ENCODE data around the gene TCAIM. TPM values are rescaled to one million over a fixed set of nuclear protein-coding genes. Genes with fewer than 3 reads are reported as not detected.

TCAIM gene
- total and polyA plus RNA-seq, 2 experiments from 2014 or later: 10.3 to 26.0 TPM

DNA sequence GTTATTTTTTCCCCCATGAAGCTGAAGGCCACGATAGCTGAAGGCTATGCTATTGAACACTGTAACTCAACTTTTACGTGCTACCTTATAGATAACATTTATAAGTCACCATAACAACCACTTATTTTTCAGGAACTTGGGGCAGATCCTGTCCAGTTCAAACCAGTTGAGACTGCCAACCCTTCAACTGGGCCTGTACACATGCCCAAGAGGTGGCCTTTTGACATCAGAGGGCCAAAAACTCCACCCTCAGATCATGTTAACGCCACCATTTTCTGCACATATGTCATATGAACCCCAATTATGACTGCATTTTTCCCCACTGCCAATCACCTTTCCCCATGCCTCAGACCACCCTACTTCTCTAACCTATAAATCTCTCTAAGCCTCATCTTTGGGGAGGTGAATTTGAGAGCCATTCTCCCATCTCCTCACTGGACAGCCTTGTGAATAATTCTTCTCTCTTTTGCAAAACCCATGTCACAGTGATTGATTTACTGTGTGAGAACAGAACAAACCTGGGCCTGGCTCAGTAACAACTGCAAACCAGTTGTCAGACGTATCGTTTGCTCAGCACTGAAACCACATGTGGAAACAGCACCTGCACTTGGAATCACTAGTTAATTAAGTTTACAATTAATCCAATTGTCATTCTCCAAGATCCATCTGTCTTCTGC lies 96.4 kb downstream of the TCAIM start:
- Mint-ChIP-seq H3K27me3 (ENCODE audit: insufficient read depth, low read depth, poor library complexity) (peaks cover 6% of the 10 kb centered on the region), H3K4me1 (peaks cover 7% of the 10 kb centered on the region; the same call in 2 of the 3 replicates)
- no peak overlapping the region for H3K27ac ChIP-seq (ENCODE audit: low read depth)

More for the DNA sequence above, 96.4 kb downstream of the TCAIM start:
- Histone ChIP-seq H3K4me3 (no peak overlapping the region), H3K4me2 (no peak overlapping the region), H3K36me3 (ENCODE audit: insufficient read depth) (no peaks in the 10 kb centered on the region), H3K79me2 (replicated peaks; ENCODE audit: insufficient read depth) (no peaks in the 10 kb centered on the region), H3K4me1 (ENCODE audit: insufficient read depth) (0 out of 2 replicates have a peak, but pooled peaks cover 7% of the 10 kb centered on the region), H3K27me3 (ENCODE audit: insufficient read depth) (no peaks in the 10 kb centered on the region), H2AFZ (no peak overlapping the region), H3F3A (replicated peaks; ENCODE audit: low read depth) (no peaks in the 10 kb centered on the region), H3K9me2 (ENCODE audit: insufficient read depth) (peaks cover 8% of the 10 kb centered on the region; the same call in 1 of the 2 replicates), H4K20me1 (replicated peaks; ENCODE audit: insufficient read depth) (no peaks in the 10 kb centered on the region)
- no peak overlapping the region for H3K4me3 Mint-ChIP-seq
- no peaks in the 10 kb centered on the region for H3K9me3 Mint-ChIP-seq
- no peak overlapping the region for H3K27ac Mint-ChIP-seq
- DNase-seq (ENCODE audit: low spot score) (no peak), ATAC-seq (no peak)
- H3K36me3 Mint-ChIP-seq (ENCODE audit: low read depth): peaks cover 8% of the 10 kb centered on the region; the same call in 2 of the 3 replicates
- TF ChIP-seq POLR2AphosphoS5 (IDR thresholded peaks at IDR 0.05; ENCODE audit: low read depth) (no peak), NANOG (IDR thresholded peaks at IDR 0.05; ENCODE audit: borderline replicate concordance) (no peak), EZH2 (IDR thresholded peaks at IDR 0.05; ENCODE audit: low read depth, unreplicated experiment) (no peak), CREB1 (CRISPR knock-in tag; IDR thresholded peaks at IDR 0.05; ENCODE audit: low read depth) (no peak), ZNF331 (CRISPR knock-in tag; IDR thresholded peaks at IDR 0.05; ENCODE audit: low read depth) (no peak), EZH2phosphoT487 (IDR thresholded peaks at IDR 0.05; ENCODE audit: unreplicated experiment) (no peak), ZNF114 (CRISPR knock-in tag; IDR thresholded peaks at IDR 0.05) (no peak), JUNB (IDR thresholded peaks at IDR 0.05; ENCODE audit: unreplicated experiment) (no peak), STAT1 (IDR thresholded peaks at IDR 0.05; ENCODE audit: unreplicated experiment) (no peak)
- TF ChIP-seq, protein P1, sequence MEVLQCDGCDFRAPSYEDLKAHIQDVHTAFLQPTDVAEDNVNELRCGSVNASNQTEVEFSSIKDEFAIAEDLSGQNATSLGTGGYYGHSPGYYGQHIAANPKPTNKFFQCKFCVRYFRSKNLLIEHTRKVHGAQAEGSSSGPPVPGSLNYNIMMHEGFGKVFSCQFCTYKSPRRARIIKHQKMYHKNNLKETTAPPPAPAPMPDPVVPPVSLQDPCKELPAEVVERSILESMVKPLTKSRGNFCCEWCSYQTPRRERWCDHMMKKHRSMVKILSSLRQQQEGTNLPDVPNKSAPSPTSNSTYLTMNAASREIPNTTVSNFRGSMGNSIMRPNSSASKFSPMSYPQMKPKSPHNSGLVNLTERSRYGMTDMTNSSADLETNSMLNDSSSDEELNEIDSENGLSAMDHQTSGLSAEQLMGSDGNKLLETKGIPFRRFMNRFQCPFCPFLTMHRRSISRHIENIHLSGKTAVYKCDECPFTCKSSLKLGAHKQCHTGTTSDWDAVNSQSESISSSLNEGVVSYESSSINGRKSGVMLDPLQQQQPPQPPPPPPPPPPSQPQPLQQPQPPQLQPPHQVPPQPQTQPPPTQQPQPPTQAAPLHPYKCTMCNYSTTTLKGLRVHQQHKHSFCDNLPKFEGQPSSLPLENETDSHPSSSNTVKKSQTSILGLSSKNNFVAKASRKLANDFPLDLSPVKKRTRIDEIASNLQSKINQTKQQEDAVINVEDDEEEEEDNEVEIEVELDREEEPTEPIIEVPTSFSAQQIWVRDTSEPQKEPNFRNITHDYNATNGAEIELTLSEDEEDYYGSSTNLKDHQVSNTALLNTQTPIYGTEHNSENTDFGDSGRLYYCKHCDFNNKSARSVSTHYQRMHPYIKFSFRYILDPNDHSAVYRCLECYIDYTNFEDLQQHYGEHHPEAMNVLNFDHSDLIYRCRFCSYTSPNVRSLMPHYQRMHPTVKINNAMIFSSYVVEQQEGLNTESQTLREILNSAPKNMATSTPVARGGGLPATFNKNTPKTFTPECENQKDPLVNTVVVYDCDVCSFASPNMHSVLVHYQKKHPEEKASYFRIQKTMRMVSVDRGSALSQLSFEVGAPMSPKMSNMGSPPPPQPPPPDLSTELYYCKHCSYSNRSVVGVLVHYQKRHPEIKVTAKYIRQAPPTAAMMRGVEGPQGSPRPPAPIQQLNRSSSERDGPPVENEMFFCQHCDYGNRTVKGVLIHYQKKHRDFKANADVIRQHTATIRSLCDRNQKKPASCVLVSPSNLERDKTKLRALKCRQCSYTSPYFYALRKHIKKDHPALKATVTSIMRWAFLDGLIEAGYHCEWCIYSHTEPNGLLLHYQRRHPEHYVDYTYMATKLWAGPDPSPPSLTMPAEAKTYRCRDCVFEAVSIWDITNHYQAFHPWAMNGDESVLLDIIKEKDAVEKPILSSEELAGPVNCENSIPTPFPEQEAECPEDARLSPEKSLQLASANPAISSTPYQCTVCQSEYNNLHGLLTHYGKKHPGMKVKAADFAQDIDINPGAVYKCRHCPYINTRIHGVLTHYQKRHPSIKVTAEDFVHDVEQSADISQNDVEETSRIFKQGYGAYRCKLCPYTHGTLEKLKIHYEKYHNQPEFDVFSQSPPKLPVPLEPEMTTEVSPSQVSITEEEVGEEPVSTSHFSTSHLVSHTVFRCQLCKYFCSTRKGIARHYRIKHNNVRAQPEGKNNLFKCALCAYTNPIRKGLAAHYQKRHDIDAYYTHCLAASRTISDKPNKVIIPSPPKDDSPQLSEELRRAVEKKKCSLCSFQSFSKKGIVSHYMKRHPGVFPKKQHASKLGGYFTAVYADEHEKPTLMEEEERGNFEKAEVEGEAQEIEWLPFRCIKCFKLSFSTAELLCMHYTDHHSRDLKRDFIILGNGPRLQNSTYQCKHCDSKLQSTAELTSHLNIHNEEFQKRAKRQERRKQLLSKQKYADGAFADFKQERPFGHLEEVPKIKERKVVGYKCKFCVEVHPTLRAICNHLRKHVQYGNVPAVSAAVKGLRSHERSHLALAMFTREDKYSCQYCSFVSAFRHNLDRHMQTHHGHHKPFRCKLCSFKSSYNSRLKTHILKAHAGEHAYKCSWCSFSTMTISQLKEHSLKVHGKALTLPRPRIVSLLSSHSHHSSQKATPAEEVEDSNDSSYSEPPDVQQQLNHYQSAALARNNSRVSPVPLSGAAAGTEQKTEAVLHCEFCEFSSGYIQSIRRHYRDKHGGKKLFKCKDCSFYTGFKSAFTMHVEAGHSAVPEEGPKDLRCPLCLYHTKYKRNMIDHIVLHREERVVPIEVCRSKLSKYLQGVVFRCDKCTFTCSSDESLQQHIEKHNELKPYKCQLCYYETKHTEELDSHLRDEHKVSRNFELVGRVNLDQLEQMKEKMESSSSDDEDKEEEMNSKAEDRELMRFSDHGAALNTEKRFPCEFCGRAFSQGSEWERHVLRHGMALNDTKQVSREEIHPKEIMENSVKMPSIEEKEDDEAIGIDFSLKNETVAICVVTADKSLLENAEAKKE (CRISPR knock-in tag; IDR thresholded peaks at IDR 0.05): no peak
- TF ChIP-seq, protein P2, sequence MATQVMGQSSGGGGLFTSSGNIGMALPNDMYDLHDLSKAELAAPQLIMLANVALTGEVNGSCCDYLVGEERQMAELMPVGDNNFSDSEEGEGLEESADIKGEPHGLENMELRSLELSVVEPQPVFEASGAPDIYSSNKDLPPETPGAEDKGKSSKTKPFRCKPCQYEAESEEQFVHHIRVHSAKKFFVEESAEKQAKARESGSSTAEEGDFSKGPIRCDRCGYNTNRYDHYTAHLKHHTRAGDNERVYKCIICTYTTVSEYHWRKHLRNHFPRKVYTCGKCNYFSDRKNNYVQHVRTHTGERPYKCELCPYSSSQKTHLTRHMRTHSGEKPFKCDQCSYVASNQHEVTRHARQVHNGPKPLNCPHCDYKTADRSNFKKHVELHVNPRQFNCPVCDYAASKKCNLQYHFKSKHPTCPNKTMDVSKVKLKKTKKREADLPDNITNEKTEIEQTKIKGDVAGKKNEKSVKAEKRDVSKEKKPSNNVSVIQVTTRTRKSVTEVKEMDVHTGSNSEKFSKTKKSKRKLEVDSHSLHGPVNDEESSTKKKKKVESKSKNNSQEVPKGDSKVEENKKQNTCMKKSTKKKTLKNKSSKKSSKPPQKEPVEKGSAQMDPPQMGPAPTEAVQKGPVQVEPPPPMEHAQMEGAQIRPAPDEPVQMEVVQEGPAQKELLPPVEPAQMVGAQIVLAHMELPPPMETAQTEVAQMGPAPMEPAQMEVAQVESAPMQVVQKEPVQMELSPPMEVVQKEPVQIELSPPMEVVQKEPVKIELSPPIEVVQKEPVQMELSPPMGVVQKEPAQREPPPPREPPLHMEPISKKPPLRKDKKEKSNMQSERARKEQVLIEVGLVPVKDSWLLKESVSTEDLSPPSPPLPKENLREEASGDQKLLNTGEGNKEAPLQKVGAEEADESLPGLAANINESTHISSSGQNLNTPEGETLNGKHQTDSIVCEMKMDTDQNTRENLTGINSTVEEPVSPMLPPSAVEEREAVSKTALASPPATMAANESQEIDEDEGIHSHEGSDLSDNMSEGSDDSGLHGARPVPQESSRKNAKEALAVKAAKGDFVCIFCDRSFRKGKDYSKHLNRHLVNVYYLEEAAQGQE (IDR thresholded peaks at IDR 0.05; ENCODE audit: unreplicated experiment): no peak
- TF ChIP-seq, protein P3, sequence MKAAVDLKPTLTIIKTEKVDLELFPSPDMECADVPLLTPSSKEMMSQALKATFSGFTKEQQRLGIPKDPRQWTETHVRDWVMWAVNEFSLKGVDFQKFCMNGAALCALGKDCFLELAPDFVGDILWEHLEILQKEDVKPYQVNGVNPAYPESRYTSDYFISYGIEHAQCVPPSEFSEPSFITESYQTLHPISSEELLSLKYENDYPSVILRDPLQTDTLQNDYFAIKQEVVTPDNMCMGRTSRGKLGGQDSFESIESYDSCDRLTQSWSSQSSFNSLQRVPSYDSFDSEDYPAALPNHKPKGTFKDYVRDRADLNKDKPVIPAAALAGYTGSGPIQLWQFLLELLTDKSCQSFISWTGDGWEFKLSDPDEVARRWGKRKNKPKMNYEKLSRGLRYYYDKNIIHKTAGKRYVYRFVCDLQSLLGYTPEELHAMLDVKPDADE (IDR thresholded peaks at IDR 0.05): no peak
- TF ChIP-seq, protein P4, sequence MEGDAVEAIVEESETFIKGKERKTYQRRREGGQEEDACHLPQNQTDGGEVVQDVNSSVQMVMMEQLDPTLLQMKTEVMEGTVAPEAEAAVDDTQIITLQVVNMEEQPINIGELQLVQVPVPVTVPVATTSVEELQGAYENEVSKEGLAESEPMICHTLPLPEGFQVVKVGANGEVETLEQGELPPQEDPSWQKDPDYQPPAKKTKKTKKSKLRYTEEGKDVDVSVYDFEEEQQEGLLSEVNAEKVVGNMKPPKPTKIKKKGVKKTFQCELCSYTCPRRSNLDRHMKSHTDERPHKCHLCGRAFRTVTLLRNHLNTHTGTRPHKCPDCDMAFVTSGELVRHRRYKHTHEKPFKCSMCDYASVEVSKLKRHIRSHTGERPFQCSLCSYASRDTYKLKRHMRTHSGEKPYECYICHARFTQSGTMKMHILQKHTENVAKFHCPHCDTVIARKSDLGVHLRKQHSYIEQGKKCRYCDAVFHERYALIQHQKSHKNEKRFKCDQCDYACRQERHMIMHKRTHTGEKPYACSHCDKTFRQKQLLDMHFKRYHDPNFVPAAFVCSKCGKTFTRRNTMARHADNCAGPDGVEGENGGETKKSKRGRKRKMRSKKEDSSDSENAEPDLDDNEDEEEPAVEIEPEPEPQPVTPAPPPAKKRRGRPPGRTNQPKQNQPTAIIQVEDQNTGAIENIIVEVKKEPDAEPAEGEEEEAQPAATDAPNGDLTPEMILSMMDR (conservative IDR thresholded peaks at IDR 0.05; ENCODE audit: low read depth in 2 of 2): no peak

All from GM23338 (cell line).